GM12878 (cell line): Measurements from ENCODE around the gene SCG2. TPM values are rescaled to one million over a fixed set of nuclear protein-coding genes. Genes with fewer than 3 reads are reported as not detected.

Experiments used
- ATAC-seq: fragments of 200-7000 bp; cut with Tn5 transposase; 3 replicates; pipeline ENCODE4 v1.9.1; 2020; ENCODE audit warnings: mild to moderate bottlenecking, moderate library complexity
- BruUV-seq: library from RNA; stranded (reverse); fragments of 400-500 nt; replicated peaks from 2 replicates; lab custom pipeline; 2021; lab: Mats Ljungman, UMichigan
- CTCF ChIA-PET: fragments of 300-600 bp; sonication (Branson Sonifier 250); formaldehyde crosslinking; extraction: SDS; loops from one replicate; lab custom pipeline; 2021; ENCODE audit warnings: inconsistent platforms; lab: Yijun Ruan, JAX
- POLR2A ChIA-PET: fragments of 350-600 bp; formaldehyde crosslinking; extraction: SDS; loops from one replicate; lab custom pipeline; 2021; ENCODE audit warnings: inconsistent platforms; lab: Charles Lee
- RAD21 ChIA-PET: fragments of 300-600 bp; sonication (Branson Sonifier 250); formaldehyde crosslinking; loops from one replicate; lab custom pipeline; 2023; ENCODE audit warnings: antibody characterized with exemption; ENCODE audit not compliant: unreplicated experiment; lab: Charles Lee
- SMC1A ChIA-PET: fragments of 300-600 bp; sonication (Branson Sonifier 250); formaldehyde crosslinking; loops from one replicate; lab custom pipeline; 2023; ENCODE audit not compliant: unreplicated experiment, uncharacterized antibody; lab: Charles Lee
- DNase-seq: peaks from one replicate; pipeline ENCODE4 v3.0.0-alpha.2; 2011; ENCODE audit warnings: low read depth, low spot score
- FAIRE-seq: peaks from 3 replicates; lab custom pipeline; 2011; peaks lifted over from hg19 to GRCh38; lab: Jason Lieb, UNC
- H2AFZ ChIP-seq: 2 replicates; pipeline ENCODE4 v1.6.0; 2011; ENCODE audit warnings: low read depth, low read length, control low read depth; ENCODE audit not compliant: control insufficient read depth
- H3K27ac ChIP-seq: 2 replicates; pipeline ENCODE4 v1.5.1; 2011; ENCODE audit warnings: control low read depth; ENCODE audit not compliant: control insufficient read depth, insufficient read depth
- H3K27me3 ChIP-seq, 2 experiments: replicated peaks in 1 of 2; 2 replicates each; pipeline versions ENCODE4 v1.6.0 to v1.6.1; 2011; ENCODE audit warnings: low read length in 1 of 2; ENCODE audit not compliant: control insufficient read depth in 2 of 2, insufficient read depth in 2 of 2
- H3K36me3 ChIP-seq, 2 experiments: 2 replicates each; pipeline ENCODE4 v1.5.1; 2011; ENCODE audit warnings: low read length in 1 of 2; ENCODE audit not compliant: control insufficient read depth in 2 of 2, insufficient read depth in 2 of 2
- H3K4me1 ChIP-seq: 2 replicates; pipeline ENCODE4 v1.6.1; 2011; ENCODE audit warnings: mild to moderate bottlenecking, low read length, moderate library complexity, mixed read lengths; ENCODE audit not compliant: control insufficient read depth, insufficient read depth
- H3K4me2 ChIP-seq: 2 replicates; pipeline ENCODE4 v1.6.0; 2011; ENCODE audit warnings: control low read depth; ENCODE audit not compliant: control insufficient read depth, insufficient read depth
- H3K4me3 ChIP-seq: fragments of 200-600 bp; sonication (generic); 2 replicates; pipeline ENCODE4 v1.5.1; 2016
- H3K79me2 ChIP-seq: 2 replicates; pipeline ENCODE4 v1.6.0; 2011; ENCODE audit warnings: low read length; ENCODE audit not compliant: control insufficient read depth, insufficient read depth
- H3K9ac ChIP-seq: 2 replicates; pipeline ENCODE4 v1.8.0; 2011; ENCODE audit warnings: low read length, control low read depth, mixed read lengths; ENCODE audit not compliant: control insufficient read depth, insufficient read depth
- H3K9me3 ChIP-seq: replicated peaks from 3 replicates; pipeline ENCODE4 v1.5.1; 2011; ENCODE audit warnings: mild to moderate bottlenecking, low read length; ENCODE audit not compliant: control insufficient read depth, insufficient read depth
- H4K20me1 ChIP-seq: 2 replicates; pipeline ENCODE4 v1.6.0; 2011; ENCODE audit not compliant: control insufficient read depth, insufficient read depth
- BACH1 ChIP-seq: fragments of 450-650 bp; IDR thresholded peaks from 2 replicates; pipeline ENCODE4 v1.6.1; 2017; ENCODE audit warnings: mild to moderate bottlenecking, borderline replicate concordance
- BMI1 ChIP-seq: fragments of 450-650 bp; IDR thresholded peaks from 2 replicates; pipeline ENCODE4 v1.6.1; 2016; ENCODE audit warnings: mild to moderate bottlenecking, moderate library complexity, borderline replicate concordance
- CHD1 ChIP-seq: IDR thresholded peaks from 2 replicates; pipeline ENCODE4 v1.6.1; 2012; ENCODE audit warnings: low read depth, low read length, improper control_type of control experiment
- E2F8 ChIP-seq: fragments of 450-650 bp; IDR thresholded peaks from 2 replicates; pipeline ENCODE4 v1.6.1; 2018; ENCODE audit warnings: mild to moderate bottlenecking, low read depth, moderate library complexity; ENCODE audit not compliant: partially characterized antibody
- HSF1 ChIP-seq: fragments of 150-350 bp; IDR thresholded peaks from 2 replicates; pipeline ENCODE4 v1.6.1; 2014; ENCODE audit warnings: mild to moderate bottlenecking, low read depth, low read length
- MLLT1 ChIP-seq: fragments of 450-650 bp; IDR thresholded peaks from 2 replicates; pipeline ENCODE4 v1.6.1; 2016; ENCODE audit warnings: mild to moderate bottlenecking
- MTA2 ChIP-seq: fragments of 450-650 bp; IDR thresholded peaks from 2 replicates; pipeline ENCODE4 v1.6.1; 2016; ENCODE audit warnings: low read depth, mild to moderate bottlenecking, moderate library complexity
- MTA3 ChIP-seq: IDR thresholded peaks from 2 replicates; pipeline ENCODE4 v1.6.1; 2012; ENCODE audit warnings: low read length, inconsistent platforms, borderline replicate concordance
- RAD51 ChIP-seq: fragments of 450-650 bp; IDR thresholded peaks from 2 replicates; pipeline ENCODE4 v1.6.1; 2016; ENCODE audit warnings: moderate library complexity, mild to moderate bottlenecking, inconsistent platforms
- SMAD1 ChIP-seq: fragments of 450-650 bp; IDR thresholded peaks from 2 replicates; pipeline ENCODE4 v1.6.1; 2018; ENCODE audit warnings: mild to moderate bottlenecking, low read depth; ENCODE audit not compliant: partially characterized antibody
- SMAD5 ChIP-seq: IDR thresholded peaks from 2 replicates; pipeline ENCODE4 v1.6.1; 2016; ENCODE audit warnings: antibody characterized with exemption, low read depth
- SREBF2 ChIP-seq: IDR thresholded peaks from 2 replicates; pipeline ENCODE4 v1.6.1; 2012; ENCODE audit warnings: mild to moderate bottlenecking, low read length
- TAF1 ChIP-seq: IDR thresholded peaks from 2 replicates; pipeline ENCODE4 v1.6.1; 2011; ENCODE audit warnings: mild to moderate bottlenecking, low read depth, low read length, borderline replicate concordance
- YY1 ChIP-seq: IDR thresholded peaks from 2 replicates; pipeline ENCODE4 v1.6.1; 2011; ENCODE audit warnings: low read depth, mild to moderate bottlenecking, low read length
- WGBS: methylation state at CpG from one replicate; pipeline ENCODE4 v1.1.6; 2016; ENCODE audit warnings: low lambda C conversion rate; ENCODE audit not compliant: insufficient replicate concordance, insufficient coverage; ENCODE audit errors: missing lambda C conversion rate; 5-methylcytosine and 5-hydroxymethylcytosine counted together
- in situ Hi-C: fragments of 300-500 bp; cut with MboI; formaldehyde crosslinking; loops from 9 replicates; pipeline ENCODE4 v1.14.3; 2018; ENCODE audit warnings: mixed read lengths
- intact Hi-C: fragments of 100-400 bp; cut with micrococcal nuclease; formaldehyde crosslinking; loops from one replicate; pipeline ENCODE4 v1.14.2; 2022; ENCODE audit not compliant: unreplicated experiment
- polyA plus RNA-seq, 11 experiments: library from polyadenylated mRNA; depleted of rRNA in 4 of 11; unstranded in 6 of 11; stranded (reverse) in 5 of 11; fragments of >200 nt; fragmentation: Nextera tagmentation in 4 of 11; fragmentation: Illumina TruSeq in 1 of 11; extraction: Ambion mirVana in 4 of 11; extraction: Trizol in 1 of 11; gene quantifications; 1 replicate in 1 of 11; 2 replicates in 10 of 11; pipeline versions ENCODE4 v1.2.1 to v1.2.3, GENCODE V29; 2011 to 2016; ENCODE audit warnings: inconsistent platforms in 2 of 11, missing spikeins in 2 of 11, low read depth in 1 of 11
- total RNA-seq, 4 experiments: library from RNA; depleted of rRNA in 3 of 4; stranded (reverse); fragments of >200 nt in 3 of 4; fragmentation: Illumina TruSeq in 1 of 4; extraction: Trizol in 1 of 4; gene quantifications; 2 replicates each; pipeline versions ENCODE4 v1.2.1 to v1.2.3, GENCODE V29; 2013 to 2021

The SCG2 gene
- total and polyA plus RNA-seq, 10 of the 15 experiments (the other 5 are each of a cell fraction or from before 2014, with no cell fraction given) = 0.05 TPM; not detected in 9

- WGBS = 0% methylated on average over 2 of the region's 2 CpGs
- no peak for FAIRE-seq
- ChIA-PET SMC1A (no interaction called here), CTCF (interaction anchor here (0.6 kb wide), 1 partner anchor 1012 kb away, joined by 3 read pairs; no protein-coding TSS in a partner anchor), RAD21 (no interaction called here), POLR2A (no interaction called here)
- TF ChIP-seq SMAD5 = no peak
- H3K9ac ChIP-seq = no peak overlapping the region
- no peak for DNase-seq
- in situ Hi-C loops = no loop called here
- no peak for ATAC-seq
- H4K20me1 ChIP-seq = no peaks in the 10 kb centered on the region
- no peak overlapping the region for H3K4me2 ChIP-seq
- H3K9me3 ChIP-seq = no peaks in the 10 kb centered on the region
- intact Hi-C loops = no loop called here
- H3K36me3 ChIP-seq = no peaks in the 10 kb centered on the region
- H3K79me2 ChIP-seq = no peaks in the 10 kb centered on the region
- H3K27ac ChIP-seq = no peak overlapping the region
- H3K4me3 ChIP-seq = no peak overlapping the region
- H3K27me3 ChIP-seq = no peaks in the 10 kb centered on the region
- no peak overlapping the region for H2AFZ ChIP-seq
- no TSS peak for BruUV-seq
- no peaks in the 10 kb centered on the region for H3K4me1 ChIP-seq
Observed at GRCh38 chr2:223626716-223627115, 24.6 kb upstream of the SCG2 start.

- DNase-seq (no peak), FAIRE-seq (no peak), ATAC-seq (no peak)
- Histone ChIP-seq H3K27me3 (no peaks in the 10 kb centered on the region), H3K36me3 (no peaks in the 10 kb centered on the region), H3K4me2 (no peak overlapping the region), H3K79me2 (no peaks in the 10 kb centered on the region), H3K4me3 (no peak overlapping the region), H3K9ac (no peak overlapping the region), H2AFZ (no peak overlapping the region), H4K20me1 (no peaks in the 10 kb centered on the region), H3K27ac (no peak overlapping the region), H3K4me1 (no peaks in the 10 kb centered on the region), H3K9me3 (no peaks in the 10 kb centered on the region)
- POLR2A ChIA-PET = no interaction called here
- WGBS = 4% methylated on average over 1 of the region's 1 CpG
- intact Hi-C loops = no loop called here
- SMC1A ChIA-PET = no interaction called here
- BruUV-seq = no TSS peak
- CTCF ChIA-PET = no interaction called here
- in situ Hi-C loops = no loop called here
- RAD21 ChIA-PET = no interaction called here
- no peak for TF ChIP-seq TAF1
- no peak for TF ChIP-seq MTA2
- no peak for TF ChIP-seq HSF1
- TF ChIP-seq BMI1 = no peak
- TF ChIP-seq BACH1 = no peak
- TF ChIP-seq SMAD1 = no peak
- no peak for TF ChIP-seq CHD1
- TF ChIP-seq SREBF2 = no peak
- no peak for TF ChIP-seq E2F8
- TF ChIP-seq YY1 = no peak
- no peak for TF ChIP-seq RAD51
- no peak for TF ChIP-seq MLLT1
- TF ChIP-seq MTA3 = no peak
Observed at GRCh38 chr2:223625652-223626051, 23.5 kb upstream of the SCG2 start.
